ENCODE measurements around the gene MCC. TPM values are rescaled to one million over a fixed set of nuclear protein-coding genes. Genes with fewer than 3 reads are reported as not detected.

MCC gene
- total RNA-seq, 1 experiment from 2014 or later: 0.60 TPM

GRCh38 chr5:113000466-113000865, 487.8 kb downstream of the MCC start:
- peaks cover 40% of the 10 kb centered on the region for H3K36me3 ChIP-seq (ENCODE audit: insufficient read depth, low read length, poor library complexity, severe bottlenecking)
- H3K27me3 ChIP-seq (replicated peaks; ENCODE audit: insufficient read depth, low read depth, low read length, poor library complexity): no peaks in the 10 kb centered on the region
- BruUV-seq (replicated peaks): no TSS peak
- ChIA-PET POLR2A (ENCODE audit: low non-redundant PET) (no interaction called here), CTCF (no interaction called here)
- H3K27ac ChIP-seq (ENCODE audit: low read depth, low read length, poor library complexity, severe bottlenecking): no peak overlapping the region
- intact Hi-C loops (cut with micrococcal nuclease; ENCODE audit: unreplicated experiment): no loop called here
- DNase-seq (ENCODE audit: low spot score): no peak
- H3K4me1 ChIP-seq (ENCODE audit: insufficient read depth, low read length, poor library complexity, severe bottlenecking): no peaks in the 10 kb centered on the region
- TF ChIP-seq EZH2 (IDR thresholded peaks at IDR 0.05; ENCODE audit: borderline replicate concordance, low read depth, low read length, poor library complexity, severe bottlenecking) (no peak), CTCF (conservative IDR thresholded peaks at IDR 0.05; ENCODE audit: low read depth, low read length) (no peak)
- no peaks in the 10 kb centered on the region for H3K9me3 ChIP-seq (ENCODE audit: low read depth, low read length, poor library complexity, severe bottlenecking)
- no peak overlapping the region for H3K4me3 ChIP-seq (ENCODE audit: low read depth, low read length, poor library complexity, severe bottlenecking)

- intact Hi-C loops (cut with micrococcal nuclease; ENCODE audit: unreplicated experiment): loop anchor here (5.0 kb wide), 1 partner anchor 514 kb away; the partner anchor contains the start of gene YTHDC2
- BruUV-seq (replicated peaks): no TSS peak
- H3K4me1 ChIP-seq (ENCODE audit: insufficient read depth, low read length, poor library complexity, severe bottlenecking): no peaks in the 10 kb centered on the region
- CTCF ChIA-PET: no interaction called here
- peaks cover 24% of the 10 kb centered on the region for H3K36me3 ChIP-seq (ENCODE audit: insufficient read depth, low read length, poor library complexity, severe bottlenecking)
- POLR2A ChIA-PET (ENCODE audit: low non-redundant PET): interaction anchor here (0.6 kb wide), 1 partner anchor 267 kb away, joined by 3 read pairs; no protein-coding TSS in a partner anchor
- TF ChIP-seq EZH2 (IDR thresholded peaks at IDR 0.05; ENCODE audit: borderline replicate concordance, low read depth, low read length, poor library complexity, severe bottlenecking) (no peak), CTCF (conservative IDR thresholded peaks at IDR 0.05; ENCODE audit: low read depth, low read length) (no peak)
- no peak for DNase-seq (ENCODE audit: low spot score)
- no peak overlapping the region for H3K4me3 ChIP-seq (ENCODE audit: low read depth, low read length, poor library complexity, severe bottlenecking)
- H3K9me3 ChIP-seq (ENCODE audit: low read depth, low read length, poor library complexity, severe bottlenecking): no peaks in the 10 kb centered on the region
- no peak overlapping the region for H3K27ac ChIP-seq (ENCODE audit: low read depth, low read length, poor library complexity, severe bottlenecking)
- no peaks in the 10 kb centered on the region for H3K27me3 ChIP-seq (replicated peaks; ENCODE audit: insufficient read depth, low read depth, low read length, poor library complexity)
Measured at GRCh38 chr5:112998296-112998695, 490.0 kb downstream of the MCC start.

GRCh38 chr5:112996830-112997374, 491.4 kb downstream of the MCC start:
- H3K36me3 ChIP-seq (ENCODE audit: insufficient read depth, low read length, poor library complexity, severe bottlenecking): peaks cover 20% of the 10 kb centered on the region
- POLR2A ChIA-PET (ENCODE audit: low non-redundant PET): no interaction called here
- intact Hi-C loops (cut with micrococcal nuclease; ENCODE audit: unreplicated experiment): loop anchor here (1.0 to 5.0 kb wide), 3 partner anchors 334 to 609 kb away; partner anchors contain the start of gene YTHDC2
- no peak for TF ChIP-seq EZH2 (IDR thresholded peaks at IDR 0.05; ENCODE audit: borderline replicate concordance, low read depth, low read length, poor library complexity, severe bottlenecking)
- TF ChIP-seq CTCF (conservative IDR thresholded peaks at IDR 0.05; ENCODE audit: low read depth, low read length): no peak
- no peak overlapping the region for H3K27ac ChIP-seq (ENCODE audit: low read depth, low read length, poor library complexity, severe bottlenecking)
- H3K4me1 ChIP-seq (ENCODE audit: insufficient read depth, low read length, poor library complexity, severe bottlenecking): no peaks in the 10 kb centered on the region
- H3K9me3 ChIP-seq (ENCODE audit: low read depth, low read length, poor library complexity, severe bottlenecking): no peaks in the 10 kb centered on the region
- no peak for DNase-seq (ENCODE audit: low spot score)
- no TSS peak for BruUV-seq (replicated peaks)
- no peak overlapping the region for H3K4me3 ChIP-seq (ENCODE audit: low read depth, low read length, poor library complexity, severe bottlenecking)
- CTCF ChIA-PET: interaction anchor here (0.9 kb wide), 1 partner anchor 382 kb away, joined by 3 read pairs; no protein-coding TSS in a partner anchor
- no peaks in the 10 kb centered on the region for H3K27me3 ChIP-seq (replicated peaks; ENCODE audit: insufficient read depth, low read depth, low read length, poor library complexity)

All from A673 (cell line).